Measurements from ENCODE around the gene CDIPT. TPM values are rescaled to one million over a fixed set of nuclear protein-coding genes. Genes with fewer than 3 reads are reported as not detected.

Gene CDIPT
- polyA plus RNA-seq, 1 experiment: 89.9 TPM

- Histone ChIP-seq H3K27ac (ENCODE audit: low read depth, low read length) (no peak overlapping the region), H3K4me3 (ENCODE audit: low read depth, low read length) (no peak overlapping the region), H3K9me3 (ENCODE audit: control insufficient read depth, insufficient read depth, low read length) (no peaks in the 10 kb centered on the region), H3K27me3 (ENCODE audit: control insufficient read depth, insufficient read depth, low read length) (peaks cover 9% of the 10 kb centered on the region)
- no peak for DNase-seq (ENCODE audit: low read depth, low spot score)
- no peak for TF ChIP-seq CTCF (IDR thresholded peaks at IDR 0.05; ENCODE audit: low read depth, low read length)
- ChIA-PET POLR2A (no interaction called here), CTCF (no interaction called here)
Observed at GRCh38 chr16:29897333-29897732, 34.3 kb upstream of the CDIPT start.

DNA sequence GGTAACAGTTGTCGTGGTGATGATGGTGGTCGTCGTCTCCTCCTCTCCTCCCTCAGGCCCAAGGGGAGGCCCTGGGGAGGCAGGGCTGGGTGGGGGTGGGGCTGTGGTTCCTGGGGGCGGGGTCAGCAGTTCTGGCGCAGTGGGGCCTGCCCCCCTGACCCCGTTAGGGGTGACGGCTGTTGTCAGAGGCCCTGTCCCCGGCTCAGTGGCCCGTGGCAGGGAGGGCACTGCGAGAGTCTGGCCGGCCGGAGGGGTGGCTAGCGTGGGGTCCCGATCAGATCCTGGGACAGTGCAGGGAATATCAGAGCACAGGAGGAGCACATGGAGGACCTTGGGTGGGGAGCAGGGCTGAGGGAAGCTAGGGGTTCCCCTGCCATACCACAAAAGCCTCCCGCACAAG lies 33.8 kb upstream of the CDIPT start:
- H3K4me3 ChIP-seq (ENCODE audit: low read depth, low read length): no peak overlapping the region
- peaks cover 9% of the 10 kb centered on the region for H3K27me3 ChIP-seq (ENCODE audit: control insufficient read depth, insufficient read depth, low read length)
- H3K27ac ChIP-seq (ENCODE audit: low read depth, low read length): no peak overlapping the region
- POLR2A ChIA-PET: no interaction called here
- CTCF ChIA-PET: no interaction called here
- TF ChIP-seq CTCF (IDR thresholded peaks at IDR 0.05; ENCODE audit: low read depth, low read length): no peak
- no peaks in the 10 kb centered on the region for H3K9me3 ChIP-seq (ENCODE audit: control insufficient read depth, insufficient read depth, low read length)
- no peak for DNase-seq (ENCODE audit: low read depth, low spot score)

- ChIA-PET CTCF (interaction anchor here (0.6 kb wide), 1 partner anchor 114 kb away, joined by 3 read pairs; no protein-coding TSS in a partner anchor), POLR2A (interaction anchor here (0.7 kb wide), 1 partner anchor 92 kb away, joined by 8 read pairs; no protein-coding TSS in a partner anchor)
- no peaks in the 10 kb centered on the region for H3K9me3 ChIP-seq (ENCODE audit: control insufficient read depth, insufficient read depth, low read length)
- TF ChIP-seq CTCF (IDR thresholded peaks at IDR 0.05; ENCODE audit: low read depth, low read length): no peak
- no peak overlapping the region for H3K27ac ChIP-seq (ENCODE audit: low read depth, low read length)
- H3K27me3 ChIP-seq (ENCODE audit: control insufficient read depth, insufficient read depth, low read length): peaks cover 9% of the 10 kb centered on the region
- no peak overlapping the region for H3K4me3 ChIP-seq (ENCODE audit: low read depth, low read length)
- no peak for DNase-seq (ENCODE audit: low read depth, low spot score)
Observed at GRCh38 chr16:29894352-29894751, 31.3 kb upstream of the CDIPT start.

- Histone ChIP-seq H3K27me3 (ENCODE audit: control insufficient read depth, insufficient read depth, low read length) (peaks cover 9% of the 10 kb centered on the region), H3K4me3 (ENCODE audit: low read depth, low read length) (no peak overlapping the region), H3K9me3 (ENCODE audit: control insufficient read depth, insufficient read depth, low read length) (no peaks in the 10 kb centered on the region), H3K27ac (ENCODE audit: low read depth, low read length) (no peak overlapping the region)
- POLR2A ChIA-PET: no interaction called here
- no peak for TF ChIP-seq CTCF (IDR thresholded peaks at IDR 0.05; ENCODE audit: low read depth, low read length)
- CTCF ChIA-PET: no interaction called here
- DNase-seq (ENCODE audit: low read depth, low spot score): no peak
Observed at GRCh38 chr16:29893553-29893952, 30.5 kb upstream of the CDIPT start.

GRCh38 chr16:29892458-29892813 lies 29.4 kb upstream of the CDIPT start:
- H3K27ac ChIP-seq (ENCODE audit: low read depth, low read length): no peak overlapping the region
- CTCF ChIA-PET: no interaction called here
- H3K9me3 ChIP-seq (ENCODE audit: control insufficient read depth, insufficient read depth, low read length): no peaks in the 10 kb centered on the region
- POLR2A ChIA-PET: no interaction called here
- no peak for TF ChIP-seq CTCF (IDR thresholded peaks at IDR 0.05; ENCODE audit: low read depth, low read length)
- no peaks in the 10 kb centered on the region for H3K27me3 ChIP-seq (ENCODE audit: control insufficient read depth, insufficient read depth, low read length)
- DNase-seq (ENCODE audit: low read depth, low spot score): no peak
- H3K4me3 ChIP-seq (ENCODE audit: low read depth, low read length): no peak overlapping the region

All from AG04450 (cell line).